ENCODE measurements around the gene DNAH11.

The DNAH11 gene

GRCh38 chr7:21624320-21624719, 81.5 kb downstream of the DNAH11 start:
- TF ChIP-seq CTCF (IDR thresholded peaks at IDR 0.05; ENCODE audit: low read depth, low read length), result no peak
- no peak for DNase-seq (ENCODE audit: extremely low read depth, low read depth)

- no peak for TF ChIP-seq CTCF (IDR thresholded peaks at IDR 0.05; ENCODE audit: low read depth, low read length)
- no peak for DNase-seq (ENCODE audit: extremely low read depth, low read depth)
Measured at GRCh38 chr7:21636694-21637093, 93.9 kb downstream of the DNAH11 start.

GRCh38 chr7:21639206-21639868, 96.5 kb downstream of the DNAH11 start:
- no peak for TF ChIP-seq CTCF (IDR thresholded peaks at IDR 0.05; ENCODE audit: low read depth, low read length)
- no peak for DNase-seq (ENCODE audit: extremely low read depth, low read depth)

- DNase-seq (ENCODE audit: extremely low read depth, low read depth), result no peak
- no peak for TF ChIP-seq CTCF (IDR thresholded peaks at IDR 0.05; ENCODE audit: low read depth, low read length)
Measured at GRCh38 chr7:21640105-21640504, 97.3 kb downstream of the DNAH11 start.

- no peak for TF ChIP-seq CTCF (IDR thresholded peaks at IDR 0.05; ENCODE audit: low read depth, low read length)
- no peak for DNase-seq (ENCODE audit: extremely low read depth, low read depth)
Measured at GRCh38 chr7:21641546-21641945, 98.7 kb downstream of the DNAH11 start.

GRCh38 chr7:21642422-21642821, 99.6 kb downstream of the DNAH11 start:
- no peak for TF ChIP-seq CTCF (IDR thresholded peaks at IDR 0.05; ENCODE audit: low read depth, low read length)

GRCh38 chr7:21651697-21652096, 108.9 kb downstream of the DNAH11 start:
- TF ChIP-seq CTCF (IDR thresholded peaks at IDR 0.05; ENCODE audit: low read depth, low read length), result no peak

More at GRCh38 chr7:21642422-21642821, 99.6 kb downstream of the DNAH11 start:
- no peak for DNase-seq (ENCODE audit: extremely low read depth, low read depth)

More at GRCh38 chr7:21651697-21652096, 108.9 kb downstream of the DNAH11 start:
- no peak for DNase-seq (ENCODE audit: extremely low read depth, low read depth)
